IPS-15b (cell line): ENCODE measurements around the gene MAP3K5.

Experiments used
- H3K27me3 ChIP-seq: one replicate; pipeline ENCODE4 v1.6.1; 2013; ENCODE audit warnings: low read length; ENCODE audit not compliant: control insufficient read depth, insufficient read depth
- H3K36me3 ChIP-seq: one replicate; pipeline ENCODE4 v1.6.1; 2013; ENCODE audit warnings: low read length; ENCODE audit not compliant: control insufficient read depth, insufficient read depth
- H3K4me1 ChIP-seq: one replicate; pipeline ENCODE4 v1.6.1; 2013; ENCODE audit warnings: mild to moderate bottlenecking, low read length; ENCODE audit not compliant: control insufficient read depth, insufficient read depth
- H3K4me3 ChIP-seq: one replicate; pipeline ENCODE4 v1.5.1; 2013; ENCODE audit warnings: low read depth, low read length
- H3K9ac ChIP-seq: one replicate; pipeline ENCODE4 v1.6.1; 2013; ENCODE audit warnings: low read depth, mild to moderate bottlenecking, low read length
- H3K9me3 ChIP-seq: one replicate; pipeline ENCODE4 v1.6.1; 2013; ENCODE audit warnings: mild to moderate bottlenecking, low read length; ENCODE audit not compliant: control insufficient read depth, insufficient read depth

The MAP3K5 gene

DNA sequence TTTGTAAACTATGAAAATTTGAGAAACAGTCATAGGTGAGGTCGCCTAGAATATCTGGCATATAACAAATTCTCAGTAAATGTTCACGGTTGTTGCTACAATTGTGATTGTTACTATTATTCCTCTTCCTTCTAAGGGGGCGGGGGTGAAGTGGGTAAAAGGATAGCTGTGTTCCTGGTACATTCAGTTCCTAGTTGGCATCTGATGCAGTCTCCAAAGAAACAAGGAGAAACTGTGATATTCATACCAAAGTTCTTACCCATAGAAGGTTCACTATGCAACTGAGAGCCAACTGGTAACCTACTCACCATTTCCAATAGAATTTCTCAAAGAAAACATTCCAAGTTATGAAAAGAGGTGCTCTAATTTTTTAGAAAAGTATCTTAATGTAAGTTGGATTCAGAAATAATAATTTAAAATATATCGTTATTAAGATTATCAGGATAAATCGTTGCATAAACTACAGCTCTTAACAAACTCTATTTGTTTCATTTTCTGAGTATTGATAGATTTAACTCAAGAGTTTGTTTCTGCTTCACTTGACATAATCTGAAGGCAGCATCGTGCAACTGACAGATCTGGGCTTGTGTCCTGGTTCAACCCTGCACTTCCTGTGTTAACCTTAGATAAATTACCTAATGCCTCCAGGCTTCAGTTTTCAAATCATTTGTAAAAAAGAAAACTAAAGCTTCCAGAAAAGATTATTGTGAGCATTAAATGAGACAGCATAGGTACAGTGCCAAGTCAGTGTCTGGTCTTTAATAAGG, 228.7 kb downstream of the MAP3K5 start:
- Histone ChIP-seq H3K27me3 (no peaks in the 10 kb centered on the region), H3K36me3 (no peaks in the 10 kb centered on the region), H3K4me3 (no peak overlapping the region), H3K9me3 (no peaks in the 10 kb centered on the region), H3K4me1 (no peaks in the 10 kb centered on the region), H3K9ac (no peak overlapping the region)

DNA sequence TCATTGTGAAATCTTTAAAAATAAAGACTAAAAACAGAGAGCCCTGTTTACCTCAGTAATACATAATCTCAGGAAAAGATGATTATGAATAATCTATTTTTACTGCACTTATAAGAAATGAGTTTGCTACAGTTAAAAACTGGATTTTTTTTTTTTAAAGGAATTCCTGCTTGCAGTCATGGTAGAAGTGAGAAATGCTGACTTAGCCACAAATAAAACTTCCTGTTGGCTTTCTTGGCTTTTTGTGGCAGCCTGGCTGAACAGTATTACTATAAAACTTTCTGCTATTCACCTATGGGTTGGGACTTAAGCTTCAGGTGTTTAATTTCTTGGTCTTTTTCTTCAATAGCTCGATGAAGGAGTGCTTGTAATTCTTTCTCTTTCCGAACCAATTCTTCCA, 230.1 kb downstream of the MAP3K5 start:
- Histone ChIP-seq H3K4me1 (no peaks in the 10 kb centered on the region), H3K4me3 (no peak overlapping the region), H3K27me3 (no peaks in the 10 kb centered on the region), H3K9ac (no peak overlapping the region), H3K9me3 (no peaks in the 10 kb centered on the region), H3K36me3 (no peaks in the 10 kb centered on the region)

DNA sequence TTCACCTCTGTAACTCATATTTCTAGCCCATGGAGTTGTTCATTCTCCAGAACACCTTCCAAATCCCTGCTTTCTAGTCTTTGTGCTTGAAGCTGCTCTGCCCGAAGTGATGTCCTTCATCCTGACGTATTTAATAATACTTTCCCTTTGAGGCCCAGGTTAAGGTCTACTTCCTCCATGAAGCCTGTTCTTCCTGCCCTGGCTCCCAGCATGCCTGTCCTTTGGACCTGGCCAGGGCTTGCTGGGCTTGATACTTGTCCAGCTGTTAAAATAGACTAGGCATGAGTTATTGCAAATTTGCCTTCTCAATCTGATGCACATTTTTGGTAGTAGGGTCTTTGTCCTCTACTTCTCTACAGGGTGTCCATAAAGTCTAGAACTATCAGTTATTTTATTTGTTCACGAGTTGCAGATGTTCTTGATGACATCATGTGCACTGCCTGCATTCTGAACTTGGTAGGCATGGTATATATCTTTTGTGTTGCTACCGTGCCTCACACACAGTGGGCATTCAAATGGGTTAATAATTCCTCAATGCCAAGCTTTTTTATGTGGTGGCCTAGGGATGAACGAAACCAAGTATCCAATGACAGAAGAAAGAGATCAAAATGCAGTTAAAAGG, 239.0 kb downstream of the MAP3K5 start:
- peaks cover 33% of the 10 kb centered on the region for H3K27me3 ChIP-seq
- no peak overlapping the region for H3K4me3 ChIP-seq
- peaks cover 6% of the 10 kb centered on the region for H3K4me1 ChIP-seq
- no peaks in the 10 kb centered on the region for H3K9me3 ChIP-seq
- no peak overlapping the region for H3K9ac ChIP-seq
- H3K36me3 ChIP-seq, result no peaks in the 10 kb centered on the region

DNA sequence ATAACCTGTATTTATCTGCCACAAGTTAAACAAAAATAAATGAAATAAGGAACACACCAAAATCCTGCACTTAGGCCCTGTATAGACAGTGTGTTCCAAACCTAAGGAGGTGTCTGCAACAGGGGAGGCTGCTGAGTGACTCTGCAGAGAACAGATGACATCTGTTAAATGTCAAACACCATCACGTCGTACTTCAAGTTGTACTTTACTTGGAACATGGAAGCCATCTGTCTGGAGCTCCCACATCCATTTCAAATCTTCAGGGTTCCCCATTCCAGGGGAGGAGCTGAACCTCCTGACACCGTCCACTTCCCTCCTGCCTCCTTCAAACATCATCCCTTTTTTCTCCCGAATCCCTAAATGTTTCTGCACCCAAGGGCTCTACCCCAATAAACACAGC, 240.2 kb downstream of the MAP3K5 start:
- Histone ChIP-seq H3K4me1 (peaks cover 8% of the 10 kb centered on the region), H3K27me3 (peaks cover 33% of the 10 kb centered on the region), H3K36me3 (no peaks in the 10 kb centered on the region), H3K9me3 (no peaks in the 10 kb centered on the region), H3K4me3 (no peak overlapping the region), H3K9ac (no peak overlapping the region)

GRCh38 chr6:136551103-136551502, 241.2 kb downstream of the MAP3K5 start:
- no peaks in the 10 kb centered on the region for H3K36me3 ChIP-seq
- H3K27me3 ChIP-seq, result peaks cover 33% of the 10 kb centered on the region
- H3K4me3 ChIP-seq, result peak overlapping the region; percentile 61
- peaks cover 16% of the 10 kb centered on the region for H3K4me1 ChIP-seq
- H3K9ac ChIP-seq, result peak overlapping the region; percentile 0
- H3K9me3 ChIP-seq, result no peaks in the 10 kb centered on the region

DNA sequence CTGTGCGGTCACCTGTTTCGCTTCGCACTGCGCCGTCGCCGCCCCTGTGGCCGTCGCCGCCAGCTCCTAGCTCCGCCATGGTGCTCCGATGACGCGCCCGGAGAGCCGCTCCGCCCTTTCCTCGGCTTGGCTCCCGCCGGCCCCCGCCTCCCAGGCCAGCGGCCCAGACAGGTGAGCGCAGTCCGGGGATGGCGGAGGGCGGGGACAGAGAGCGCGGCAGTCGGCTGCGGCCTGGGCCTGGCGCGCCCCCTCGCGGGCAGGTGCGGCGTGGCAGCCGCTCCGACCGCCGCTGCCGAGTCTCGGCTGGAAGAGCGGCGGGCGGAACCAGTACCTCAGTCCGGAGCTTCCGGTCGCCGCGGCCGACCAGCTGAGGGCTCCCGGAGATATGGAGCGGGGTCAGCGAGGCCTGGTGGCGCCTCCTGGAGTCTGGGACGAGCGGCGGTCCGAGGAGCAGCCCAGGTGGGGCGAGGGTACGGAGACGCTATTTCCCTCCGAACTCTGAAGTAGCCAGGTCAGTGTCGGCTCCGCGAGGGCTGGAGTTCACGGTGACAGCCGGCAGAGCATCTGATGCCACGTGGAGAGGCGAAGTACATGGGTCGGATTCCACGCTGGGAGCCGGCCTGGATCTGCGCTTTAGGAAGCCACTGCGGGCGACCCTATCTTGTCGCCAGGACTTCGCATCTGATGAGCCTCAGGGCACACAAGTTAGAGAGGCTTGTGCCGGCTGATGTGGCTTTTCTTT, 241.8 kb downstream of the MAP3K5 start, which contains the start of gene MAP7:
MAP7 (minus strand) TSS at position 93 of the 742 bp plus-strand sequence; CDS start at position 79, 14 bp downstream.
- Histone ChIP-seq H3K27me3 (peaks cover 33% of the 10 kb centered on the region), H3K36me3 (no peaks in the 10 kb centered on the region), H3K4me1 (peaks cover 16% of the 10 kb centered on the region), H3K9me3 (no peaks in the 10 kb centered on the region), H3K9ac (peak within 1 kb of the TSS; percentile 0), H3K4me3 (peak within 1 kb of the TSS; percentile 86)

GRCh38 chr6:136550045-136550329, 242.3 kb downstream of the MAP3K5 start:
- H3K27me3 ChIP-seq, result peaks cover 33% of the 10 kb centered on the region
- peaks cover 21% of the 10 kb centered on the region for H3K4me1 ChIP-seq
- H3K4me3 ChIP-seq, result peak overlapping the region; percentile 86
- peak overlapping the region; percentile 0 for H3K9ac ChIP-seq
- no peaks in the 10 kb centered on the region for H3K36me3 ChIP-seq
- H3K9me3 ChIP-seq, result no peaks in the 10 kb centered on the region

- Histone ChIP-seq H3K27me3 (peaks cover 33% of the 10 kb centered on the region), H3K36me3 (no peaks in the 10 kb centered on the region), H3K9ac (peak overlapping the region; percentile 0), H3K4me3 (peak overlapping the region; percentile 86), H3K4me1 (peaks cover 25% of the 10 kb centered on the region), H3K9me3 (no peaks in the 10 kb centered on the region)
These were observed 242.8 kb downstream of the MAP3K5 start for GRCh38 chr6:136549300-136550044.

- peak overlapping the region; percentile 86 for H3K4me3 ChIP-seq
These were observed 243.5 kb downstream of the MAP3K5 start for GRCh38 chr6:136548582-136549299.

DNA sequence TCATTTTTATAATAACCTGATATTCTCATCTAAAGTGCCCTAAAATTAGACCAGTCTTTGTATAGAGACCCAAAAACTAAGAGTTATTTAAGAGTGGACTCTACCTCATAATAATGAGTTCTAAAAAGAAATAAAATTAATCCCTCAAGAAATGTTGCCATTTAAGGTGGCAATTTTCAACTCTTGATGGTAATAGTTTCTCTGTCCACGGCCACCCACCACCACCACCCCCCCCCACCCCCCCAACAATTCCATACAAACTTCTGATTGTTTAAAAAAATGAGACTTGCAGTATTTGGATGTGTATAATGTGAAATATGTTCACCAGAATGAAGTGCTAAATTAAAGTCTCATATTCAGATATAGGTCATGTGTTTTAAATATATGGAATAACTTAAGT, 244.4 kb downstream of the MAP3K5 start:
- Histone ChIP-seq H3K4me1 (peaks cover 28% of the 10 kb centered on the region), H3K9me3 (no peaks in the 10 kb centered on the region), H3K36me3 (no peaks in the 10 kb centered on the region), H3K27me3 (peaks cover 19% of the 10 kb centered on the region), H3K9ac (no peak overlapping the region), H3K4me3 (no peak overlapping the region)

More at GRCh38 chr6:136548582-136549299, 243.5 kb downstream of the MAP3K5 start:
- peak overlapping the region; percentile 0 for H3K9ac ChIP-seq
- H3K4me1 ChIP-seq, result peaks cover 28% of the 10 kb centered on the region
- no peaks in the 10 kb centered on the region for H3K36me3 ChIP-seq
- H3K27me3 ChIP-seq, result peaks cover 28% of the 10 kb centered on the region
- no peaks in the 10 kb centered on the region for H3K9me3 ChIP-seq

- no peaks in the 10 kb centered on the region for H3K9me3 ChIP-seq
- peaks cover 14% of the 10 kb centered on the region for H3K27me3 ChIP-seq
- no peaks in the 10 kb centered on the region for H3K36me3 ChIP-seq
- no peak overlapping the region for H3K9ac ChIP-seq
- H3K4me1 ChIP-seq, result peaks cover 28% of the 10 kb centered on the region
- H3K4me3 ChIP-seq, result no peak overlapping the region
These were observed 244.9 kb downstream of the MAP3K5 start for GRCh38 chr6:136547336-136547735.
